ENCODE measurements around the gene SIGLEC1. TPM values are rescaled to one million over a fixed set of nuclear protein-coding genes. Genes with fewer than 3 reads are reported as not detected.

SIGLEC1 gene
- not detected in 2 replicates for total RNA-seq

GRCh38 chr20:3712279-3712873 lies at the start of gene SIGLEC1:
TSS of gene SIGLEC1 (minus strand) at chr20:3712600. CDS start at chr20:3707128, 5,472 bp downstream.

GRCh38 chr20:3732327-3733118 lies 20.1 kb upstream of the SIGLEC1 start, which contains the start of gene HSPA12B:
TSS of gene HSPA12B (plus strand) at chr20:3732685. CDS start at chr20:3738675, 5,990 bp downstream.

GRCh38 chr20:3681931-3682781 lies 30.2 kb downstream of the SIGLEC1 start, which contains the start of gene ADAM33:
TSS of gene ADAM33 (minus strand) at chr20:3682010. CDS start at chr20:3682004, 6 bp downstream.

GRCh38 chr20:3663031-3663701 lies 49.2 kb downstream of the SIGLEC1 start, which contains the start of gene GFRA4:
TSS of gene GFRA4 (minus strand) at chr20:3663399. CDS start at chr20:3663399, 0 bp downstream.

Other genes with a start within 250 kb of the SIGLEC1 start
- 23.3 and 28.0 TPM in 2 replicates for gene ATRN, start 241.6 kb downstream of the SIGLEC1 start, total RNA-seq
- not detected in 2 replicates for gene GFRA4, start 49.2 kb downstream of the SIGLEC1 start, total RNA-seq
- gene ADAM33, start 30.6 kb downstream of the SIGLEC1 start, total RNA-seq = 89.4 and 111 TPM in 2 replicates
- 3.2 and 5.0 TPM in 2 replicates for gene HSPA12B, start 20.1 kb upstream of the SIGLEC1 start, total RNA-seq
- 34.8 and 39.9 TPM in 2 replicates for gene ADISSP, start 55.2 kb upstream of the SIGLEC1 start, total RNA-seq
- gene SPEF1, start 68.8 kb upstream of the SIGLEC1 start, total RNA-seq = 0.23 TPM in 1 of 2 replicates, not detected in the other
- 78.3 and 85.1 TPM in 2 replicates for gene CENPB, start 74.1 kb upstream of the SIGLEC1 start, total RNA-seq
- gene CDC25B, start 83.7 kb upstream of the SIGLEC1 start, total RNA-seq = 72.4 and 73.8 TPM in 2 replicates
- gene AP5S1, start 107.9 kb upstream of the SIGLEC1 start, total RNA-seq = 12.1 and 22.5 TPM in 2 replicates
- 24.2 and 25.7 TPM in 2 replicates for gene MAVS, start 134.2 kb upstream of the SIGLEC1 start, total RNA-seq
- gene PANK2, start 176.8 kb upstream of the SIGLEC1 start, total RNA-seq = 33.3 and 44.7 TPM in 2 replicates